Stomach (tissue), 4 donors: ENCODE results near the gene SF3B6.

Experiments
- EP300 ChIP-seq: sonication (generic); formaldehyde crosslinking; IDR thresholded peaks from one replicate; pipeline ENCODE4 v1.6.1; 2017; ENCODE audit warnings: antibody characterized with exemption
- POLR2A ChIP-seq, 4 donors: fragments of 450-650 bp; IDR thresholded peaks; one replicate each; pipeline ENCODE4 v1.6.1; 2016; ENCODE audit warnings: antibody characterized with exemption in 4 of 4, control low read depth in 2 of 4, mild to moderate bottlenecking in 1 of 4, moderate library complexity in 1 of 4
- TF ChIP-seq, protein P1 (sequence below), 7 experiments: fragments of 450-650 bp in 4 of 7; fragments of 200-600 bp in 3 of 7; sonication (generic) in 3 of 7; IDR thresholded peaks; one replicate each; pipeline ENCODE4 v1.5.1; 2016 to 2019; ENCODE audit warnings: antibody characterized with exemption in 7 of 7, control low read depth in 2 of 7, mild to moderate bottlenecking in 1 of 7

DNA sequence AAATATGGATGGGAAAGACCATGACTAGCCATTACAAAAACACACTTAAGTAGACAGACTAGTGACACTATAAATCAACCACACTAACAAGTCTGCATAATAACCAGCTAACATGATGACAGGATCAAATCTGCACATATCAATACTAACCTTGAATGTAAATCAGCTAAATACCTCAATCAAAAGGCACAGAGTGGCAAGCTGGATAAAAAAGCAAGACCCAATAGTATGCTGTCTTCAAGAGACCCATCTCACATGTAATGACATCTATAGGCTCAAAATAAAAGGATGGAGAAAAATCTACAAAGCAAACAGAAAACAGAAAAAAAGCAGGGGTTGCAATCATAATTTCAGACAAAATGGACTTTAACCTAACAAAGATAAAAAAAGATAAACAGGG, 30.7 kb upstream of the SF3B6 start:
- TF ChIP-seq POLR2A (IDR thresholded peaks at IDR 0.05) (no peak), EP300 (no peak)
- TF ChIP-seq, protein P1, sequence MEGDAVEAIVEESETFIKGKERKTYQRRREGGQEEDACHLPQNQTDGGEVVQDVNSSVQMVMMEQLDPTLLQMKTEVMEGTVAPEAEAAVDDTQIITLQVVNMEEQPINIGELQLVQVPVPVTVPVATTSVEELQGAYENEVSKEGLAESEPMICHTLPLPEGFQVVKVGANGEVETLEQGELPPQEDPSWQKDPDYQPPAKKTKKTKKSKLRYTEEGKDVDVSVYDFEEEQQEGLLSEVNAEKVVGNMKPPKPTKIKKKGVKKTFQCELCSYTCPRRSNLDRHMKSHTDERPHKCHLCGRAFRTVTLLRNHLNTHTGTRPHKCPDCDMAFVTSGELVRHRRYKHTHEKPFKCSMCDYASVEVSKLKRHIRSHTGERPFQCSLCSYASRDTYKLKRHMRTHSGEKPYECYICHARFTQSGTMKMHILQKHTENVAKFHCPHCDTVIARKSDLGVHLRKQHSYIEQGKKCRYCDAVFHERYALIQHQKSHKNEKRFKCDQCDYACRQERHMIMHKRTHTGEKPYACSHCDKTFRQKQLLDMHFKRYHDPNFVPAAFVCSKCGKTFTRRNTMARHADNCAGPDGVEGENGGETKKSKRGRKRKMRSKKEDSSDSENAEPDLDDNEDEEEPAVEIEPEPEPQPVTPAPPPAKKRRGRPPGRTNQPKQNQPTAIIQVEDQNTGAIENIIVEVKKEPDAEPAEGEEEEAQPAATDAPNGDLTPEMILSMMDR (IDR thresholded peaks at IDR 0.05) = no peak
